HepG2 (cell line): ENCODE results near the gene PRSS53. TPM values are rescaled to one million over a fixed set of nuclear protein-coding genes. Genes with fewer than 3 reads are reported as not detected.

ENCODE experiments used
- CREM ChIP-seq, 2 experiments: sonication (generic) in 1 of 2; formaldehyde crosslinking in 1 of 2; IDR thresholded peaks; 2 replicates each; pipeline versions ENCODE4 v1.4.0 to v1.6.1; 2016 to 2020; ENCODE audit warnings: antibody characterized with exemption in 1 of 2, mild to moderate bottlenecking in 1 of 2, missing genetic modification reagents in 1 of 2
- EHMT2 ChIP-seq: fragments of 200-600 bp; sonication (generic); IDR thresholded peaks from 2 replicates; pipeline ENCODE4 v1.7.0; 2017; ENCODE audit warnings: antibody characterized with exemption, low read depth, low read length, borderline replicate concordance
- FIP1L1 ChIP-seq: fragments of 200-400 bp; formaldehyde crosslinking; IDR thresholded peaks from 2 replicates; pipeline ENCODE4 v1.6.1; 2018; ENCODE audit warnings: low read depth, mild to moderate bottlenecking, low read length, moderate library complexity, borderline replicate concordance; ENCODE audit not compliant: insufficient read depth
- HOXA7 ChIP-seq: sonication (generic); formaldehyde crosslinking; IDR thresholded peaks from 2 replicates; pipeline ENCODE4 v1.8.1; 2022; ENCODE audit warnings: mild to moderate bottlenecking, missing genetic modification reagents, moderate library complexity
- KLF16 ChIP-seq, 2 experiments: sonication (generic) in 1 of 2; formaldehyde crosslinking in 1 of 2; IDR thresholded peaks; 2 replicates each; pipeline versions ENCODE4 v1.6.1 to v1.8.0; 2016 to 2023; ENCODE audit warnings: missing genetic modification reagents in 2 of 2, missing compliant biosample characterization in 1 of 2
- MAZ ChIP-seq, 2 experiments: sonication (generic) in 1 of 2; formaldehyde crosslinking in 1 of 2; IDR thresholded peaks; 2 replicates each; pipeline versions ENCODE4 v1.5.0 to v1.6.1; 2012 to 2020; ENCODE audit warnings: low read depth in 2 of 2, mild to moderate bottlenecking in 2 of 2, borderline replicate concordance in 1 of 2, improper control_type of control experiment in 1 of 2, low read length in 1 of 2, missing genetic modification reagents in 1 of 2, moderate library complexity in 1 of 2
- MED1 ChIP-seq: sonication (generic); formaldehyde crosslinking; IDR thresholded peaks from 2 replicates; pipeline ENCODE4 v1.4.0; 2020; ENCODE audit warnings: missing genetic modification reagents
- MED8 ChIP-seq: sonication (generic); formaldehyde crosslinking; IDR thresholded peaks from 2 replicates; pipeline ENCODE4 v1.8.1; 2023; ENCODE audit warnings: mild to moderate bottlenecking, missing genetic modification reagents; ENCODE audit not compliant: insufficient replicate concordance
- SNAI1 ChIP-seq: sonication (generic); formaldehyde crosslinking; IDR thresholded peaks from 2 replicates; pipeline ENCODE4 v1.5.0; 2020; ENCODE audit warnings: mild to moderate bottlenecking, missing genetic modification reagents, borderline replicate concordance
- SP1 ChIP-seq, 2 experiments: fragments of 450-650 bp in 1 of 2; sonication (generic) in 1 of 2; formaldehyde crosslinking in 1 of 2; IDR thresholded peaks; 2 replicates each; pipeline versions ENCODE4 v1.4.0 to v1.6.1; 2016 to 2020; ENCODE audit warnings: missing genetic modification reagents in 1 of 2
- SP4 ChIP-seq: sonication (generic); formaldehyde crosslinking; IDR thresholded peaks from 2 replicates; pipeline ENCODE4 v1.8.1; 2023; ENCODE audit warnings: mild to moderate bottlenecking, missing genetic modification reagents
- ZNF124 ChIP-seq: sonication (generic); formaldehyde crosslinking; IDR thresholded peaks from 2 replicates; pipeline ENCODE4 v1.4.0; 2020; ENCODE audit warnings: missing genetic modification reagents
- ZNF17 ChIP-seq: sonication (generic); formaldehyde crosslinking; IDR thresholded peaks from 2 replicates; pipeline ENCODE4 v1.5.0; 2020; ENCODE audit warnings: mild to moderate bottlenecking, missing genetic modification reagents
- ZNF274 ChIP-seq: sonication (generic); formaldehyde crosslinking; IDR thresholded peaks from 2 replicates; pipeline ENCODE4 v1.5.1; 2020; ENCODE audit warnings: mild to moderate bottlenecking, missing genetic modification reagents
- ZNF333 ChIP-seq: sonication (generic); formaldehyde crosslinking; IDR thresholded peaks from 2 replicates; pipeline ENCODE4 v1.4.0; 2020; ENCODE audit warnings: mild to moderate bottlenecking, missing genetic modification reagents, borderline replicate concordance
- ZNF432 ChIP-seq: sonication (generic); formaldehyde crosslinking; IDR thresholded peaks from 2 replicates; pipeline ENCODE4 v1.5.0; 2020; ENCODE audit warnings: missing genetic modification reagents, mild to moderate bottlenecking, borderline replicate concordance
- ZNF556 ChIP-seq: sonication (generic); formaldehyde crosslinking; IDR thresholded peaks from 2 replicates; pipeline ENCODE4 v1.4.0; 2020; ENCODE audit warnings: mild to moderate bottlenecking, missing genetic modification reagents, borderline replicate concordance
- ZNF569 ChIP-seq: sonication (generic); formaldehyde crosslinking; IDR thresholded peaks from 2 replicates; pipeline ENCODE4 v1.5.0; 2020; ENCODE audit warnings: mild to moderate bottlenecking, missing genetic modification reagents, moderate library complexity, borderline replicate concordance
- ZNF614 ChIP-seq: IDR thresholded peaks from 2 replicates; pipeline ENCODE4 v1.6.1; 2018; ENCODE audit warnings: missing biosample characterization, missing genetic modification reagents, inconsistent platforms, borderline replicate concordance
- ZNF629 ChIP-seq: sonication (generic); formaldehyde crosslinking; conservative IDR thresholded peaks from 2 replicates; pipeline ENCODE4 v1.5.0; 2020; ENCODE audit warnings: missing genetic modification reagents
- ZNF7 ChIP-seq: IDR thresholded peaks from 2 replicates; pipeline ENCODE4 v1.6.1; 2016; ENCODE audit warnings: missing biosample characterization, missing genetic modification reagents
- polyA plus RNA-seq, 8 experiments: library from polyadenylated mRNA; depleted of rRNA in 3 of 8; stranded (reverse) in 7 of 8; unstranded in 1 of 8; fragments of >200 nt; fragmentation: Illumina TruSeq in 4 of 8; extraction: Trizol in 4 of 8; gene quantifications; 2 replicates each; pipeline versions ENCODE4 v1.2.1 to v1.2.3, GENCODE V29; 2011 to 2016; ENCODE audit warnings: low read depth in 4 of 8, missing spikeins in 1 of 8, mixed read lengths in 1 of 8; ENCODE audit not compliant: insufficient read depth in 1 of 8
- total RNA-seq, 5 experiments: library from RNA; depleted of rRNA; stranded (reverse); fragments of >200 nt; fragmentation: Illumina TruSeq; extraction: Trizol; gene quantifications; 2 replicates each; pipeline ENCODE4 v1.2.3, GENCODE V29; 2016; ENCODE audit warnings: low read depth in 1 of 5
- TF ChIP-seq, protein P1 (sequence below): sonication (generic); formaldehyde crosslinking; IDR thresholded peaks from 2 replicates; pipeline ENCODE4 v1.9.0; 2021; ENCODE audit warnings: missing genetic modification reagents, borderline replicate concordance
- TF ChIP-seq, protein P2 (sequence below): sonication (generic); formaldehyde crosslinking; IDR thresholded peaks from 2 replicates; pipeline ENCODE4 v1.4.0; 2020; ENCODE audit warnings: mild to moderate bottlenecking, missing genetic modification reagents
- TF ChIP-seq, protein P3 (sequence below): IDR thresholded peaks from 2 replicates; pipeline ENCODE4 v1.6.1; 2012; ENCODE audit warnings: low read depth, low read length, improper control_type of control experiment
- TF ChIP-seq, protein P4 (sequence below): sonication (generic); formaldehyde crosslinking; IDR thresholded peaks from 2 replicates; pipeline ENCODE4 v1.4.0; 2020; ENCODE audit warnings: mild to moderate bottlenecking, missing genetic modification reagents

Gene PRSS53
- total and polyA plus RNA-seq, 2 of the 13 experiments (the other 11 are each of a cell fraction or from before 2014, with no cell fraction given) = 2.2 to 7.4 TPM

DNA sequence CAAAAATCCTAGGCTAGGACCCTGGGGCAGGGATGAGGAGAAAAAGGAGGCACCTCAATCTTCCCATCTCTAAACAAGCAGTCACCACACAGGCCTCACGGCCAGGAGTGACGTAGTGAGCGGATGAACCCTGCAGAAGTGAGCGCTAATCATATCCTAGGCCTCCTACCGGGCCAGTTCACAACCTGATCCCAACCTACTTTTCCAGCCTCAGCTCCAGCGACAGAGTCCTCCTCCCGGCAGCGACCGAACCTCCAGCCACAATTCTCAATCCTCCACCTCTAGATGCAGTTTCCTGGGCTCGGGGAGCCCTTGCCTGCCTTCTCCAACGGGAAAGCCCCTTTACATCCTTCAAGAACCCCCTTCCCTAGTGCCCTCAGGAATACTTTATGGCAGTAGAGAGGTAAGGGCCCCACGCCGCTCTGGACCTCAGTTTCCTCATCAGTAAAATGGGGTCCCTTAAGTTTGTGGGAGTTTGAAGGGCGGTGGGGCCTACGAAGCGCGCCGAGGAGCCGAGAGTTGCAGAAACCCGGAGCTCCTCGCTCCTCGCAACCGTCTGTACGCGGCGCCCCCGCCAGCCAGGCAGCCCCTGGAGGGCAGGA, 16.1 kb downstream of the PRSS53 start (continued):
- TF ChIP-seq, protein P1, sequence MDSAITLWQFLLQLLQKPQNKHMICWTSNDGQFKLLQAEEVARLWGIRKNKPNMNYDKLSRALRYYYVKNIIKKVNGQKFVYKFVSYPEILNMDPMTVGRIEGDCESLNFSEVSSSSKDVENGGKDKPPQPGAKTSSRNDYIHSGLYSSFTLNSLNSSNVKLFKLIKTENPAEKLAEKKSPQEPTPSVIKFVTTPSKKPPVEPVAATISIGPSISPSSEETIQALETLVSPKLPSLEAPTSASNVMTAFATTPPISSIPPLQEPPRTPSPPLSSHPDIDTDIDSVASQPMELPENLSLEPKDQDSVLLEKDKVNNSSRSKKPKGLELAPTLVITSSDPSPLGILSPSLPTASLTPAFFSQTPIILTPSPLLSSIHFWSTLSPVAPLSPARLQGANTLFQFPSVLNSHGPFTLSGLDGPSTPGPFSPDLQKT = no peak
- TF ChIP-seq, protein P2, sequence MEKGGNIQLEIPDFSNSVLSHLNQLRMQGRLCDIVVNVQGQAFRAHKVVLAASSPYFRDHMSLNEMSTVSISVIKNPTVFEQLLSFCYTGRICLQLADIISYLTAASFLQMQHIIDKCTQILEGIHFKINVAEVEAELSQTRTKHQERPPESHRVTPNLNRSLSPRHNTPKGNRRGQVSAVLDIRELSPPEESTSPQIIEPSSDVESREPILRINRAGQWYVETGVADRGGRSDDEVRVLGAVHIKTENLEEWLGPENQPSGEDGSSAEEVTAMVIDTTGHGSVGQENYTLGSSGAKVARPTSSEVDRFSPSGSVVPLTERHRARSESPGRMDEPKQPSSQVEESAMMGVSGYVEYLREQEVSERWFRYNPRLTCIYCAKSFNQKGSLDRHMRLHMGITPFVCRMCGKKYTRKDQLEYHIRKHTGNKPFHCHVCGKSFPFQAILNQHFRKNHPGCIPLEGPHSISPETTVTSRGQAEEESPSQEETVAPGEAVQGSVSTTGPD (CRISPR knock-in tag) = no peak
- TF ChIP-seq KLF16 (CRISPR knock-in tag; IDR thresholded peaks at IDR 0.05) (no peak), ZNF614 (CRISPR knock-in tag) (no peak), FIP1L1 (0 out of 2 replicates have a peak, but pooled peaks have one; percentile 14), ZNF569 (CRISPR knock-in tag) (no peak), MED1 (CRISPR knock-in tag) (no peak), ZNF629 (CRISPR knock-in tag) (peak; percentile 90), HOXA7 (CRISPR knock-in tag) (no peak), ZNF333 (CRISPR knock-in tag) (no peak), MED8 (CRISPR knock-in tag) (no peak), ZNF124 (no peak), ZNF556 (CRISPR knock-in tag) (no peak), ZNF432 (CRISPR knock-in tag) (peak; percentile 43; the same call in 1 of the 2 replicates), EHMT2 (no peak), SP1 (IDR thresholded peaks at IDR 0.05) (no peak), SP1 (CRISPR knock-in tag; IDR thresholded peaks at IDR 0.05) (no peak), ZNF274 (CRISPR knock-in tag) (no peak), CREM (IDR thresholded peaks at IDR 0.05) (peak; percentile 46; the same call in 1 of the 2 replicates), CREM (CRISPR knock-in tag; IDR thresholded peaks at IDR 0.05) (no peak), ZNF17 (CRISPR knock-in tag) (no peak), SNAI1 (CRISPR knock-in tag) (no peak), MAZ (IDR thresholded peaks at IDR 0.05; ENCODE audit: borderline replicate concordance, low read depth, low read length) (no peak), MAZ (CRISPR knock-in tag; IDR thresholded peaks at IDR 0.05; ENCODE audit: low read depth) (no peak), SP4 (CRISPR knock-in tag) (no peak), ZNF7 (CRISPR knock-in tag) (no peak)
- TF ChIP-seq, protein P3, sequence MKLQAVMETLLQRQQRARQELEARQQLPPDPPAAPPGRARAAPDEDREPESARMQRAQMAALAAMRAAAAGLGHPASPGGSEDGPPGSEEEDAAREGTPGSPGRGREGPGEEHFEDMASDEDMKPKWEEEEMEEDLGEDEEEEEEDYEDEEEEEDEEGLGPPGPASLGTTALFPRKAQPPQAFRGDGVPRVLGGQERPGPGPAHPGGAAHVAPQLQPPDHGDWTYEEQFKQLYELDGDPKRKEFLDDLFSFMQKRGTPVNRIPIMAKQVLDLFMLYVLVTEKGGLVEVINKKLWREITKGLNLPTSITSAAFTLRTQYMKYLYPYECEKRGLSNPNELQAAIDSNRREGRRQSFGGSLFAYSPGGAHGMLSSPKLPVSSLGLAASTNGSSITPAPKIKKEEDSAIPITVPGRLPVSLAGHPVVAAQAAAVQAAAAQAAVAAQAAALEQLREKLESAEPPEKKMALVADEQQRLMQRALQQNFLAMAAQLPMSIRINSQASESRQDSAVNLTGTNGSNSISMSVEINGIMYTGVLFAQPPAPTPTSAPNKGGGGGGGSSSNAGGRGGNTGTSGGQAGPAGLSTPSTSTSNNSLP = no peak
- TF ChIP-seq, protein P4, sequence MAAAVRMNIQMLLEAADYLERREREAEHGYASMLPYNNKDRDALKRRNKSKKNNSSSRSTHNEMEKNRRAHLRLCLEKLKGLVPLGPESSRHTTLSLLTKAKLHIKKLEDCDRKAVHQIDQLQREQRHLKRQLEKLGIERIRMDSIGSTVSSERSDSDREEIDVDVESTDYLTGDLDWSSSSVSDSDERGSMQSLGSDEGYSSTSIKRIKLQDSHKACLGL (CRISPR knock-in tag) = no peak
